CD14-positive monocyte (primary cell): ENCODE measurements around the gene MYL11. TPM values are rescaled to one million over a fixed set of nuclear protein-coding genes. Genes with fewer than 3 reads are reported as not detected.

Experiments used
- DNase-seq, 3 donors: peaks; one replicate each; pipeline ENCODE4 v3.0.0-alpha.2; 2011 to 2022
- H2AFZ ChIP-seq: 2 replicates; pipeline ENCODE4 v1.6.0; 2012; ENCODE audit warnings: mild to moderate bottlenecking, low read depth, low read length, inconsistent platforms; ENCODE audit not compliant: insufficient read depth, poor library complexity, severe bottlenecking
- H3K27ac ChIP-seq, 2 donors: 1 replicate in 1 of 2; 2 replicates in 1 of 2; pipeline ENCODE4 v1.5.1; 2012 to 2013; ENCODE audit warnings: low read length in 2 of 2, control low read depth in 1 of 2, inconsistent platforms in 1 of 2, low read depth in 1 of 2, mild to moderate bottlenecking in 1 of 2
- H3K27me3 ChIP-seq, 2 donors: one replicate each; pipeline versions ENCODE4 v1.6.0 to v1.6.1; 2011 to 2013; ENCODE audit warnings: low read length in 2 of 2; ENCODE audit not compliant: control insufficient read depth in 2 of 2, insufficient read depth in 2 of 2
- H3K36me3 ChIP-seq, 2 donors: replicated peaks in 1 of 2; 1 replicate in 1 of 2; 2 replicates in 1 of 2; pipeline versions ENCODE4 v1.5.1 to v1.6.1; 2012 to 2013; ENCODE audit warnings: low read length in 2 of 2, control low read depth in 1 of 2, inconsistent platforms in 1 of 2, mild to moderate bottlenecking in 1 of 2; ENCODE audit not compliant: insufficient read depth in 2 of 2, control insufficient read depth in 1 of 2
- H3K4me1 ChIP-seq, 2 donors: 1 replicate in 1 of 2; 2 replicates in 1 of 2; pipeline versions ENCODE4 v1.5.1 to v1.6.1; 2012 to 2013; ENCODE audit warnings: low read length in 2 of 2, control low read depth in 1 of 2, inconsistent platforms in 1 of 2, mild to moderate bottlenecking in 1 of 2, moderate library complexity in 1 of 2; ENCODE audit not compliant: insufficient read depth in 2 of 2, control insufficient read depth in 1 of 2
- H3K4me2 ChIP-seq: replicated peaks from 2 replicates; pipeline ENCODE3; 2012; ENCODE audit warnings: low read length, moderate library complexity, mild to moderate bottlenecking; ENCODE audit not compliant: poor library complexity, severe bottlenecking; ENCODE audit errors: extremely low read depth
- H3K4me3 ChIP-seq, 3 experiments: fragments of 200-600 bp in 1 of 3; sonication (generic) in 1 of 3; replicated peaks in 1 of 3; 1 replicate in 2 of 3; 2 replicates in 1 of 3; pipeline ENCODE4 v1.5.1; 2011 to 2013; ENCODE audit warnings: low read length in 3 of 3, mild to moderate bottlenecking in 3 of 3, control low read depth in 2 of 3, low read depth in 2 of 3, inconsistent platforms in 1 of 3, moderate library complexity in 1 of 3
- H3K79me2 ChIP-seq: 2 replicates; pipeline ENCODE4 v1.6.0; 2012; ENCODE audit warnings: mild to moderate bottlenecking, control low read depth, inconsistent platforms, low read length, moderate library complexity; ENCODE audit not compliant: insufficient read depth
- H3K9ac ChIP-seq: 2 replicates; pipeline ENCODE4 v1.6.0; 2017; ENCODE audit warnings: low read length, mild to moderate bottlenecking; ENCODE audit not compliant: insufficient read depth, poor library complexity, severe bottlenecking
- H3K9me3 ChIP-seq, 2 donors: replicated peaks in 1 of 2; 1 replicate in 1 of 2; 2 replicates in 1 of 2; pipeline versions ENCODE4 v1.5.1 to v1.6.1; 2012 to 2013; ENCODE audit warnings: low read length in 2 of 2, control low read depth in 1 of 2; ENCODE audit not compliant: control insufficient read depth in 1 of 2, insufficient read depth in 1 of 2
- H4K20me1 ChIP-seq: 2 replicates; pipeline ENCODE4 v1.6.0; 2012; ENCODE audit warnings: mild to moderate bottlenecking, low read length, control low read depth, moderate library complexity; ENCODE audit not compliant: insufficient read depth
- H3K27ac Mint-ChIP-seq, 7 donors: one replicate each; pipeline ENCODE4 v1.8.0; 2020; ENCODE audit warnings: mild to moderate bottlenecking in 7 of 7, mixed read lengths in 7 of 7, moderate library complexity in 6 of 7, inconsistent platforms in 2 of 7
- H3K27me3 Mint-ChIP-seq, 3 donors: one replicate each; pipeline ENCODE4 v1.8.0; 2021 to 2022; ENCODE audit warnings: low read depth in 3 of 3, mild to moderate bottlenecking in 3 of 3, mixed read lengths in 3 of 3, moderate library complexity in 3 of 3, inconsistent platforms in 1 of 3
- H3K36me3 Mint-ChIP-seq, 2 donors: one replicate each; pipeline ENCODE4 v1.8.0; 2020; ENCODE audit warnings: mixed read lengths in 2 of 2, inconsistent platforms in 1 of 2, mild to moderate bottlenecking in 1 of 2
- H3K4me1 Mint-ChIP-seq: one replicate; pipeline ENCODE4 v1.8.0; 2020; ENCODE audit warnings: mild to moderate bottlenecking, mixed read lengths
- H3K4me3 Mint-ChIP-seq, 2 donors: one replicate each; pipeline ENCODE4 v1.8.0; 2020; ENCODE audit warnings: mild to moderate bottlenecking in 2 of 2, mixed read lengths in 2 of 2, moderate library complexity in 1 of 2
- H3K9me3 Mint-ChIP-seq, 7 donors: one replicate each; pipeline ENCODE4 v1.8.0; 2020 to 2022; ENCODE audit warnings: mixed read lengths in 7 of 7, mild to moderate bottlenecking in 6 of 7, moderate library complexity in 6 of 7, inconsistent platforms in 2 of 7
- WGBS: methylation state at CpG from one replicate; pipeline ENCODE4 v1.1.5; 2013; ENCODE audit warnings: missing lambda C conversion rate; ENCODE audit not compliant: insufficient coverage; 5-methylcytosine and 5-hydroxymethylcytosine counted together
- intact Hi-C, 2 donors: fragments of 100-400 bp; cut with micrococcal nuclease; formaldehyde crosslinking; loops; one replicate each; pipeline versions ENCODE4 v1.15.0 to v1.15.1; 2023
- polyA plus RNA-seq, 3 donors: library from polyadenylated mRNA; depleted of rRNA in 1 of 3; unstranded in 2 of 3; stranded (reverse) in 1 of 3; fragments of 300-500 nt in 2 of 3; fragments of >200 nt in 1 of 3; fragmentation: Illumina TruSeq in 2 of 3; gene quantifications; 1 replicate in 2 of 3; 2 replicates in 1 of 3; pipeline ENCODE4 v1.2.3, GENCODE V29; 2012 to 2021
- TF ChIP-seq, protein P1 (sequence below): fragments of 200-600 bp; IDR thresholded peaks from one replicate; pipeline ENCODE4 v1.8.0; 2022; ENCODE audit warnings: antibody characterized with exemption, mild to moderate bottlenecking

MYL11 gene
- polyA plus RNA-seq, 3 donors, result 1.6 to 1.9 TPM; not detected in 1

DNA sequence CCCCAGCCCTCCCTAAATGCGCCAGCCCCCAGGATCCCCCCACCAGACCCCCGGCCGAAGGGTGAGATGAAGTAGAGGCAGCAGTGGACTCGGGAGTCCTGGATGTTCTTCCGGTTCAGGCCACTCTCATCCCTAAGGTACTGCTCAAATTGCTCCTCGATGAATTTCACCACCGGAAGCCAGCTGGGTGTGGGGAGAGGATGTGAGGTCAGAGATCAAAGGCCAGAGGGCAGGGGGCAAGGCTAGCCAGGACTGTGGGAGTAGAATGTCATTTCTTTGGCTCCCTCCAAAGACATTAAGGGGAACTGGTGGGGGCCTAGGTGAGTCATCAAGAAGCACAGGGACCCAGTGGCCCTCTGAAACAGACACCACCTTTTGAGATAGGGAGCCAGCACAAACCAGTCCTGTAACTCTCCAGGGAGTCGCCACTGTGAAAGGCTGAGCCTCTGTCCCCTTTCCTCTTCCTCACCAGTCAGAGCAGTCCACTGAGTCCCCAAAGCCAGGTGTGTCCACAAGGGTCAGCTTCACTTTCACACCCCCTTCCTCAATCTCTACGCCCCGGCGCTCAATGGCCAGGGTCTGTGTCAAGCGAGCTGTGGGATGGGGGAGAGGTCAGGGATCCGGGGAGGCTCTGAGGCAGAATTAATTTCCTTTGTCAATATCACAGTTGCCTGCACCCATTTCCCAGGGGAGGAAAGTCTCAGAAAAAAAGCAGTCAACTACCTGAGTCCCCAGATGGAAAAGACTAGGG lies 6.9 kb downstream of the MYL11 start:
- H3K27ac Mint-ChIP-seq, result peak overlapping the region in 1 of 7 donors; percentile 32
- TF ChIP-seq, protein P1, sequence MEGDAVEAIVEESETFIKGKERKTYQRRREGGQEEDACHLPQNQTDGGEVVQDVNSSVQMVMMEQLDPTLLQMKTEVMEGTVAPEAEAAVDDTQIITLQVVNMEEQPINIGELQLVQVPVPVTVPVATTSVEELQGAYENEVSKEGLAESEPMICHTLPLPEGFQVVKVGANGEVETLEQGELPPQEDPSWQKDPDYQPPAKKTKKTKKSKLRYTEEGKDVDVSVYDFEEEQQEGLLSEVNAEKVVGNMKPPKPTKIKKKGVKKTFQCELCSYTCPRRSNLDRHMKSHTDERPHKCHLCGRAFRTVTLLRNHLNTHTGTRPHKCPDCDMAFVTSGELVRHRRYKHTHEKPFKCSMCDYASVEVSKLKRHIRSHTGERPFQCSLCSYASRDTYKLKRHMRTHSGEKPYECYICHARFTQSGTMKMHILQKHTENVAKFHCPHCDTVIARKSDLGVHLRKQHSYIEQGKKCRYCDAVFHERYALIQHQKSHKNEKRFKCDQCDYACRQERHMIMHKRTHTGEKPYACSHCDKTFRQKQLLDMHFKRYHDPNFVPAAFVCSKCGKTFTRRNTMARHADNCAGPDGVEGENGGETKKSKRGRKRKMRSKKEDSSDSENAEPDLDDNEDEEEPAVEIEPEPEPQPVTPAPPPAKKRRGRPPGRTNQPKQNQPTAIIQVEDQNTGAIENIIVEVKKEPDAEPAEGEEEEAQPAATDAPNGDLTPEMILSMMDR, result no peak
- H4K20me1 ChIP-seq, result no peaks in the 10 kb centered on the region
- peaks cover 10 to 15% (median 13%) of the 10 kb centered on the region in 3 donors for H3K27me3 Mint-ChIP-seq
- H3K27ac ChIP-seq, result no peak overlapping the region
- DNase-seq, result no peak
- no peaks in the 10 kb centered on the region for H3K9me3 ChIP-seq
- no peaks in the 10 kb centered on the region for H3K36me3 Mint-ChIP-seq
- H3K9me3 Mint-ChIP-seq, result no peaks in the 10 kb centered on the region
- peaks cover 29% of the 10 kb centered on the region for H3K4me1 Mint-ChIP-seq
- WGBS, result no CpG with 5 or more reads among the region's 13 CpGs
- no peak overlapping the region for H3K4me3 ChIP-seq
- H3K4me2 ChIP-seq, result no peak overlapping the region
- peaks cover 7% of the 10 kb centered on the region for H3K79me2 ChIP-seq
- peaks cover 0 to 3% of the 10 kb centered on the region in 2 donors for H3K27me3 ChIP-seq
- no peak overlapping the region for H3K4me3 Mint-ChIP-seq
- H3K36me3 ChIP-seq, result no peaks in the 10 kb centered on the region
- no peak overlapping the region for H2AFZ ChIP-seq
- peaks cover 30 to 42% of the 10 kb centered on the region in 2 donors for H3K4me1 ChIP-seq
- no peak overlapping the region for H3K9ac ChIP-seq
- intact Hi-C loops, result loop anchor here in 1 of 2 donors (2.0 kb wide), 1 partner anchor 13 kb away; the partner anchor contains the start of gene ZNF48

DNA sequence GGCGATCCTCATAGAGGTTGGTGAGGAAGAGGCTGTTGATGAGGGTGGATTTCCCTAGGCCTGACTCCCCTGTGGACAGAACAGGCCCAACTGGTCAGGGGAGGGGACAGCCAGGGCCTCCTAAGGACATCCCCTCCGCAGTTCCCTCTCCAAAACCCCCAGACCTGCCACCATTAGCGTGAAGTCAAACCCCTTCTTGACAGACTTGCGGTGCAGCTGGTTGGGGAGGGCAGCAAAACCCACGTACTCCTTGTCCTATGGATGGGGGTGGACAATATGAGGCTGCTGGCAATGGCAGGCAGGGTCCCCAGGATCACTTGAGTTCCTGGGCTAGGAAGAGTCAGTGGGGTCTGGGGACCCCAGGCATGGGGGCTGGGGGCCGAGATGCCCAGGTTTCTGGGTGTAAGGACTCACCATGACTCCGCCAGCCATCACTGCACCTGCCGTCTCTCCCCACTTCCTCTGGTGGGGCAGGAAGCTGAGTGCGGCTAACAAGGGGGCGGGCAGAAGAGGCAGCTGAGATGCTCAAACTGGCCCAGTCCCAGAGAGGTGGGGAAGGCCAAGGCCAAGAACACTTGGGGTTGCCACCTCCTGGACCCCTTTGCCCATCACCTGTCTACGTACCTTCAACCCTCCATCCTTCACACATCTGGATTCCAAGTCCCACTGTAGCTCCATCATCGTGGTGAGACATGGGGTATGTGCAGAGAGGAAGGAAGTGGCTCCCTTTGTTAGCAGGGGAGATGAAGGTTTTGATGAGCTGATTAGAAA lies 7.7 kb downstream of the MYL11 start, which contains the start of gene SEPTIN1:
Gene SEPTIN1, minus strand, starts transcription at position 451 of the 771 bp plus-strand sequence. Its CDS starts 19 bp downstream, at position 432.
- Histone ChIP-seq H3K4me1 (peaks cover 22 to 34% of the 10 kb centered on the region in 2 donors), H3K4me2 (no peak within 1 kb of the TSS), H3K36me3 (no peaks in the 10 kb centered on the region), H4K20me1 (no peaks in the 10 kb centered on the region), H3K4me3 (no peak within 1 kb of the TSS), H2AFZ (peak within 1 kb of the TSS; percentile 21), H3K9ac (no peak within 1 kb of the TSS), H3K27me3 (peaks cover 0 to 3% of the 10 kb centered on the region in 2 donors), H3K9me3 (no peaks in the 10 kb centered on the region), H3K79me2 (peaks cover 7% of the 10 kb centered on the region), H3K27ac (no peak within 1 kb of the TSS)
- 16% methylated on average over 5 of the region's 12 CpGs for WGBS
- intact Hi-C loops, result no loop called here
- Mint-ChIP-seq H3K4me3 (peak within 1 kb of the TSS; percentile 42 to 56), H3K4me1 (peaks cover 25% of the 10 kb centered on the region), H3K9me3 (no peaks in the 10 kb centered on the region), H3K36me3 (no peaks in the 10 kb centered on the region), H3K27ac (peak within 1 kb of the TSS in 3 of 7 donors; percentile 28 to 36 (median 32)), H3K27me3 (peaks cover 10 to 15% (median 13%) of the 10 kb centered on the region in 3 donors)
- DNase-seq, result no peak
- TF ChIP-seq, protein P1, result no peak
